ENCODE measurements around the gene TNK2.
"Not testable (repeated sequence)": the region's sequence is repeated elsewhere in the genome, so short reads cannot be mapped to it uniquely, and the experiment has no call there.

The TNK2 gene

GRCh38 chr3:195867631-195868335 is 40.6 kb downstream of the TNK2 start:
- DNase-seq: no peak

GRCh38 chr3:195866686-195867511 is 41.5 kb downstream of the TNK2 start:
- no peak for DNase-seq

- DNase-seq: no peak
Measured at GRCh38 chr3:195865752-195866151, 42.6 kb downstream of the TNK2 start.

GRCh38 chr3:195863121-195864061 is 45.0 kb downstream of the TNK2 start:
- no peak for DNase-seq

GRCh38 chr3:195862318-195862717 is 46.0 kb downstream of the TNK2 start:
- not testable (repeated sequence) for DNase-seq

- no peak for DNase-seq
Measured at GRCh38 chr3:195860456-195860855, 47.9 kb downstream of the TNK2 start.

- DNase-seq: no peak
Measured at GRCh38 chr3:195859846-195860411, 48.4 kb downstream of the TNK2 start.

- peak; percentile 45 for DNase-seq
Measured at GRCh38 chr3:195859061-195859845, 49.1 kb downstream of the TNK2 start.

GRCh38 chr3:195856410-195857084 is 51.8 kb downstream of the TNK2 start:
- no peak for DNase-seq

GRCh38 chr3:195855471-195856409 is 52.6 kb downstream of the TNK2 start:
- peak; percentile 66 for DNase-seq

GRCh38 chr3:195854628-195855294 is 53.6 kb downstream of the TNK2 start:
- DNase-seq: no peak

- DNase-seq: no peak
Measured at GRCh38 chr3:195853996-195854395, 54.4 kb downstream of the TNK2 start.

- DNase-seq: no peak
Measured at GRCh38 chr3:195853036-195853435, 55.3 kb downstream of the TNK2 start.

- DNase-seq: peak; percentile 91
Measured at GRCh38 chr3:195850857-195851543, 57.4 kb downstream of the TNK2 start.

- DNase-seq: no peak
Measured at GRCh38 chr3:195849322-195850074, 58.9 kb downstream of the TNK2 start.

GRCh38 chr3:195847055-195847950 is 61.0 kb downstream of the TNK2 start:
- DNase-seq: no peak

- no peak for DNase-seq
Measured at GRCh38 chr3:195845483-195845882, 62.9 kb downstream of the TNK2 start.
